RCC 7860 (cell line): ENCODE data around the gene CBLL1.

Experiments used
- DNase-seq: peaks from one replicate; pipeline ENCODE4 v3.0.0-alpha.2; 2015; ENCODE audit warnings: low spot score
- FAIRE-seq: peaks from 2 replicates; lab custom pipeline; 2012; peaks lifted over from hg19 to GRCh38; lab: Jason Lieb, UNC

CBLL1 gene

GRCh38 chr7:107742678-107743566, 1.0 kb upstream of the CBLL1 start:
- FAIRE-seq: no peak
- no peak for DNase-seq

- no peak for FAIRE-seq
- no peak for DNase-seq
Observed at GRCh38 chr7:107744345-107744750, 406 bp downstream of the CBLL1 start.

- no peak for DNase-seq
- no peak for FAIRE-seq
Observed at GRCh38 chr7:107746006-107746405, 2.1 kb downstream of the CBLL1 start.

- FAIRE-seq: no peak
- DNase-seq: no peak
Observed at GRCh38 chr7:107751113-107751512, 7.2 kb downstream of the CBLL1 start.

- DNase-seq (no peak), FAIRE-seq (no peak)
Observed at GRCh38 chr7:107754642-107755041, 10.7 kb downstream of the CBLL1 start.

- FAIRE-seq: no peak
- DNase-seq: no peak
Observed at GRCh38 chr7:107758667-107759066, 14.7 kb downstream of the CBLL1 start.

GRCh38 chr7:107767391-107767790, 23.4 kb downstream of the CBLL1 start:
- no peak for DNase-seq
- FAIRE-seq: no peak

GRCh38 chr7:107768263-107768662, 24.3 kb downstream of the CBLL1 start:
- no peak for FAIRE-seq

GRCh38 chr7:107773027-107773426, 29.1 kb downstream of the CBLL1 start:
- FAIRE-seq (no peak), DNase-seq (no peak)

More at GRCh38 chr7:107768263-107768662, 24.3 kb downstream of the CBLL1 start:
- DNase-seq: no peak

- FAIRE-seq: no peak
Observed at GRCh38 chr7:107777702-107778101, 33.8 kb downstream of the CBLL1 start.

GRCh38 chr7:107778283-107778682, 34.3 kb downstream of the CBLL1 start:
- FAIRE-seq (no peak), DNase-seq (no peak)

More at GRCh38 chr7:107777702-107778101, 33.8 kb downstream of the CBLL1 start:
- no peak for DNase-seq

GRCh38 chr7:107779647-107780099, 35.7 kb downstream of the CBLL1 start:
- no peak for FAIRE-seq

GRCh38 chr7:107782374-107782773, 38.4 kb downstream of the CBLL1 start:
- FAIRE-seq: no peak
- no peak for DNase-seq

More at GRCh38 chr7:107779647-107780099, 35.7 kb downstream of the CBLL1 start:
- no peak for DNase-seq

- no peak for FAIRE-seq
- DNase-seq: no peak
Observed at GRCh38 chr7:107783648-107784047, 39.7 kb downstream of the CBLL1 start.

- FAIRE-seq (no peak), DNase-seq (no peak)
Observed at GRCh38 chr7:107785170-107785569, 41.2 kb downstream of the CBLL1 start.

- DNase-seq: no peak
- FAIRE-seq: no peak
Observed at GRCh38 chr7:107785926-107786325, 42.0 kb downstream of the CBLL1 start.

- FAIRE-seq (peak; percentile 11), DNase-seq (no peak)
Observed at GRCh38 chr7:107788216-107788615, 44.3 kb downstream of the CBLL1 start.

- no peak for DNase-seq
- no peak for FAIRE-seq
Observed at GRCh38 chr7:107788662-107789061, 44.7 kb downstream of the CBLL1 start.

GRCh38 chr7:107789647-107790046, 45.7 kb downstream of the CBLL1 start:
- DNase-seq: no peak
- FAIRE-seq: no peak

- DNase-seq (no peak), FAIRE-seq (no peak)
Observed at GRCh38 chr7:107792364-107792763, 48.4 kb downstream of the CBLL1 start.

- FAIRE-seq: no peak
Observed at GRCh38 chr7:107799647-107800264, 55.8 kb downstream of the CBLL1 start.

GRCh38 chr7:107803009-107803610, 59.2 kb downstream of the CBLL1 start, which contains the start of gene SLC26A3:
Gene SLC26A3 (minus strand): TSS chr7:107803223. CDS start chr7:107794509, 8,714 bp downstream.
- DNase-seq (no peak), FAIRE-seq (no peak)

More at GRCh38 chr7:107799647-107800264, 55.8 kb downstream of the CBLL1 start:
- DNase-seq: no peak
